Stimulated activated CD4-positive, alpha-beta T cell treated with anti-CD3 and anti-CD28 coated beads, Interleukin-12 subunit alpha, Interleukin-12 subunit beta, amount 100 ng/mL, for 24 hours (primary cell): ENCODE results near the gene MAGI2.
"Not testable (repeated sequence)": the region's sequence is repeated elsewhere in the genome, so short reads cannot be mapped to it uniquely, and the experiment has no call there.

Experiments
- DNase-seq, 2 experiments: peaks; one replicate each; pipeline ENCODE4 v3.0.0-alpha.2; 2020; ENCODE audit warnings: low read depth in 2 of 2

The MAGI2 gene

GRCh38 chr7:78363866-78364265 lies 1089.6 kb downstream of the MAGI2 start:
- no peak for DNase-seq

- no peak for DNase-seq
Measured at GRCh38 chr7:78359836-78360235, 1093.6 kb downstream of the MAGI2 start.

GRCh38 chr7:78357709-78358108 lies 1095.8 kb downstream of the MAGI2 start:
- no peak for DNase-seq

- DNase-seq = no peak
Measured at GRCh38 chr7:78355834-78356233, 1097.6 kb downstream of the MAGI2 start.

- no peak for DNase-seq
Measured at GRCh38 chr7:78350926-78351325, 1102.5 kb downstream of the MAGI2 start.

GRCh38 chr7:78350391-78350790 lies 1103.1 kb downstream of the MAGI2 start:
- DNase-seq = no peak

- no peak for DNase-seq
Measured at GRCh38 chr7:78346827-78347226, 1106.6 kb downstream of the MAGI2 start.

- DNase-seq = no peak
Measured at GRCh38 chr7:78345979-78346378, 1107.5 kb downstream of the MAGI2 start.

GRCh38 chr7:78345293-78345911 lies 1108.1 kb downstream of the MAGI2 start:
- DNase-seq = no peak

- no peak for DNase-seq
Measured at GRCh38 chr7:78334426-78334825, 1119.0 kb downstream of the MAGI2 start.

GRCh38 chr7:78333530-78334425 lies 1119.7 kb downstream of the MAGI2 start:
- DNase-seq = no peak

GRCh38 chr7:78329001-78329655 lies 1124.3 kb downstream of the MAGI2 start:
- no peak for DNase-seq

GRCh38 chr7:78327718-78328117 lies 1125.7 kb downstream of the MAGI2 start:
- DNase-seq = no peak

GRCh38 chr7:78326876-78327275 lies 1126.6 kb downstream of the MAGI2 start:
- no peak for DNase-seq

- DNase-seq = no peak
Measured at GRCh38 chr7:78326189-78326588, 1127.3 kb downstream of the MAGI2 start.

- DNase-seq = no peak
Measured at GRCh38 chr7:78323118-78323517, 1130.3 kb downstream of the MAGI2 start.

GRCh38 chr7:78322231-78322630 lies 1131.2 kb downstream of the MAGI2 start:
- not testable (repeated sequence) for DNase-seq

- DNase-seq = no peak
Measured at GRCh38 chr7:78317371-78317770, 1136.1 kb downstream of the MAGI2 start.

- no peak for DNase-seq
Measured at GRCh38 chr7:78316110-78316509, 1137.4 kb downstream of the MAGI2 start.

- no peak for DNase-seq
Measured at GRCh38 chr7:78315119-78315518, 1138.3 kb downstream of the MAGI2 start.

GRCh38 chr7:78311181-78311580 lies 1142.3 kb downstream of the MAGI2 start:
- DNase-seq = no peak

- no peak for DNase-seq
Measured at GRCh38 chr7:78307892-78308291, 1145.6 kb downstream of the MAGI2 start.

GRCh38 chr7:78306634-78307033 lies 1146.8 kb downstream of the MAGI2 start:
- no peak for DNase-seq
